GM21390 (cell line): ENCODE measurements around the gene SSNA1.

Source experiments
- ATAC-seq: cut with Tn5 transposase; IDR thresholded peaks from one replicate; pipeline ENCODE4 v1.9.1; 2021; ENCODE audit not compliant: unreplicated experiment

Gene SSNA1

DNA sequence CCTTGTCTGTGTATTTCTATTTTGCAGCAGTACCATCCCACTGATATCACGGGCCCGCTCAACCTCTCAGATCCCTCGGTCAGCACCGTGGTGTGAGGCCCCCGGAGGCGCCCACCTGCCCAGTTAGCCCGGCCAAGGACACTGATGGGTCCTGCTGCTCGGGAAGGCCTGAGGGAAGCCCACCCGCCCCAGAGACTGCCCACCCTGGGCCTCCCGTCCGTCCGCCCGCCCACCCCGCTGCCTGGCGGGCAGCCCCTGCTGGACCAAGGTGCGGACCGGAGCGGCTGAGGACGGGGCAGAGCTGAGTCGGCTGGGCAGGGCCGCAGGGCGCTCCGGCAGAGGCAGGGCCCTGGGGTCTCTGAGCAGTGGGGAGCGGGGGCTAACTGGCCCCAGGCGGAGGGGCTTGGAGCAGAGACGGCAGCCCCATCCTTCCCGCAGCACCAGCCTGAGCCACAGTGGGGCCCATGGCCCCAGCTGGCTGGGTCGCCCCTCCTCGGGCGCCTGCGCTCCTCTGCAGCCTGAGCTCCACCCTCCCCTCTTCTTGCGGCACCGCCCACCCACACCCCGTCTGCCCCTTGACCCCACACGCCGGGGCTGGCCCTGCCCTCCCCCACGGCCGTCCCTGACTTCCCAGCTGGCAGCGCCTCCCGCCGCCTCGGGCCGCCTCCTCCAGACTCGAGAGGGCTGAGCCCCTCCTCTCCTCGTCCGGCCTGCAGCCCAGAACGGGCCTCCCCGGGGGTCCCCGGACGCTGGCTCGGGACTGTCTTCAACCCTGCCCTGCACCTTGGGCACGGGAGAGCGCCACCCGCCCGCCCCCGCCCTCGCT, 20.5 kb upstream of the SSNA1 start:
- ATAC-seq: no peak

DNA sequence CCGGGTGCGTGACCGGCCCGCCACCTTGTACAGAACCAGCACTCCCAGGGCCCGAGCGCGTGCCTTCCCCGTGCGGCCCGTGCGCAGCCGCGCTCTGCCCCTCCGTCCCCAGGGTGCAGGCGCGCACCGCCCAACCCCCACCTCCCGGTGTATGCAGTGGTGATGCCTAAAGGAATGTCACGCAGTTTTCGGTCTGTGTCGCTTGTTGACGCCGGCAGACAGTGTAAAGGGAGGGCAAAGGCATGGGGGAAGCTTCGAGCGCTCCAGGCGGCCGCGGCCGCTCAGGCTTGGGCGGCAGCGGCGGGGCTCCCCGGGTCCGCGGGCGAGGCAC, 19.9 kb upstream of the SSNA1 start:
- ATAC-seq: no peak

DNA sequence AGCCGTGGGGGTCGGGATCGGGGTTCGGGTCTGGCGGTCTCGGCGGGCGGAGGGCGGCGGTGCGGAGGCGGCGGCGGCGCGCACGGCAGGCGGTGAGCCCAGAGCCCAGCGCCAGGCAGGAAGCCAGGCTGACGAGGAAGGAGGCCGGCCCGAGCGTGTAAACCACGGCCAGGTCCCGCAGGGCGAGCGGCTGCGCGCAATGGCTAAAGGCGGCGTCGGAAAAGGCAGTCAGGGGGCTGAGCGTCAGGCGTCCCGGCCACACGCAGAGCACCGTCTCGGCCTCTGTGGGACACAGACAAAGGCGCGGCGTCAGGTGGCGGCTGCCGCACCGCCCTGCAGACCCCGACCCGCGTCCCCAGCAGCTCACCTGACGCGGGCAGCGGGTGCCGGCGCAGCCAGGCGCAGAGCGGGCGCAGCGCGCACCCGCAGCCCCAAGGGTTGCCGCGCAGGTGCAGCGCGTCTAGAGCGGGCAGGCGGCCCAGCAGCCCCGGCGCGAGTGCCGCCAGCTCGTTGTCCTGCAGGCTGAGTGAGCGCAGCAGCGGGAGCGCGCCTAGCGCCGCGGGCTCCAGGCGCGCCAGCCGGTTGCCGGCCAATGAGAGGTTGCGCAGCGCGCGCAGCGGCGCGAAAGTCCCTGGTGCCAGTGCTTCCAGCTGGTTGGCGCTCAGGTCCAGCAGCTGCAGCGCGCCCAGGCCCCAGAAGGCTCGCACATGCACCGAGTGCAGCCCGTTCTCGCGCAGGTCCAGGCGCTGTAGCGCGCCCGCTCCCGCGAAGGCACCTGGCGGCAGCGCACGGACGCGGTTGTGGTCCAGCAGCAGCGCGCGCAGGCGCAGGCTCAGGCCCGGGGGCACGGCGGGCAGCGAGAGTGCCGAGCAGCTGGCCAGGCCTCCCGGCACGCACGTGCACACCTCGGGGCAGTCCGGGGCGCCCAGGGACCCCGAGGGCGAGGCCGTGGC, 19.3 kb upstream of the SSNA1 start:
- no peak for ATAC-seq

DNA sequence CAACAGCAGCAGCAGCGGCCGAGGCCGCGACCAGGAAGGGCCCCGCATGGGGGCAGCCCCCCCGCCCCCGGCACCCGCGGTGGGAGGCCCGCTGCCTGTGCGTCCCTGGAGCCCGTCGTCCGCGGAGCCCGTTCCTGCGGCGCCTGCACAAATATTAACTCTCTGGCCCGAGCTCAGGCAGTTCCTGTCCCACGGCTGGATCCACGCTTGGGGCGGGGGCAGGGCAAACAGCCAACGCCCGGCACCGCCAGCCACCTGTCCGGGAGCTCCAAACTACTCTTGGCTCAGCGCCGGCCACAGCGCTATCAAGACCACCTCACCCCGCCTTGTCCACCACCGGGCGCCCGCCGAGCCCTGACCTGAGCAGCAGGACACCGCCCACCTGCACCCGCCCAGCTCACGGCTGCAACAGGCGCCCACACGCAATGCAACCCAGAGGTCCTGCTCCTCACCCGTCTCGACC, 18.5 kb upstream of the SSNA1 start, which contains the start of gene LRRC26:
LRRC26 (minus strand) TSS at position 156 of the 463 bp plus-strand sequence; CDS start at position 48, 108 bp downstream.
- no peak for ATAC-seq

DNA sequence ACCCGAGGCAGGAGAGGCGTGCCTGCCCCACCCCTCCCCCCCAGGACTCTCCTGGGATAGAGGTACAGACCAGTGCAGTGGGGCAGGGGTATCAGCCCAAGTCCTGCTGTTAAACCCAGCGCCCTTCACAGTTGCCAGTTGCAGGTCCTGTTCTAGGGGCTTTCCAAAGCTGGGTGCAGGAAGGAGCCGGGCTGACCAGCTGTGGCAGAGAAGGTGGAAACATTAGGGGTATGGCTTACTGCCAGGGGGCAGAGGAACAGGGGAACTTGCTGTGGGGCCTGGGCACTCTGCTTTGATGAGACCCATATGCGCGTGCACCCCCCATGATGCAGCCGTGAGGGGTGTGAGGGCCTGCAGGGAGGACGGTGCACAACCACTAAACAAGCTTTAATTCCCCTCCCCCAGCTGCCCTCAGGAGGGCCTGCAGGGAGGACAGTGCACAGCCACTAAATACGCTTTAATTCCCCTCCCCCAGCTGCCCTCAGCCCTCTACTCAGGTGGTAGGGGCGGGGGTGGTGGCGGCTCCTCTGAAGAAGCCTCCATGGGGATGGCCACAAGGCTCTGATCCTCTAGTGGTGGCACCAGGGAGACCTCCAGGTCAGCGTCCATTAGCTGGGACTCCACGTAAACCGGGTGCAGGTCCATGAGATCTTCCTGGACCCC, 17.9 kb upstream of the SSNA1 start:
- no peak for ATAC-seq

DNA sequence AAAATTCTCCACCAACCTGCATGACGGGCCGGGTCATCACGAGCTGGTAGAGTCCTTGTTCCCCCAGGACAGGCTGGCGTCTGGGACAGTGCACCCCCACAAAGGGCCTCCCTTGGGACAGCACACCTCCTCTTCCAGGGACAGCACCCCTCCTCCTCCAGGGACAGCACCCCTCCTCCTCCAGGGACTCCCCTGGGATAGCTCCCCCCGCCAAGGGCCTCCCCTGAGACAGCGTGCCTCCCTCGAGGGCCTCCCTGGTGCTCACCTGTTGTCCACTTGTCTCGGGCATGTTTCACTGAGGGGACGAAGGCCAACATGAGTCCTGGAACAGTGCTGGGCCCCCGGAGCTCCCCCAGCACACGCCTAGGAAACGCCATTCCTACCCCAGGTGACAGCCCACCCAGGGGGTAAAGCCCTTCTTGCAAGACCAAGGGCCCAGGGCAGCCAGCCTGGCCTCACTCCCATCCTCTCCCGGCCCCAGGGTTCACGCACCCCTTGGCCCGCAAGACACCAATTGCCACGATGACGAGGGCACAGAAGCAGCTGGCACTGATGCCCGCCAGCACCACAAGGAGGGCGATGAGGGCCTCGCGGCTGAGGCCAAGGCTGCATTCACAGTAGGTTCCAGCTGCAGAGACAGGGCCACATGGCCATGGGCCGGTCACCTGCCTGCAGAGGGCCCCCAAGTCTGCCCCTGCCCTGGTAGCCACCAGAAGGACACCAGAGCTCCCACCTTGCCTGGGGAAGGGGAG, 17.2 kb upstream of the SSNA1 start:
- ATAC-seq: no peak

DNA sequence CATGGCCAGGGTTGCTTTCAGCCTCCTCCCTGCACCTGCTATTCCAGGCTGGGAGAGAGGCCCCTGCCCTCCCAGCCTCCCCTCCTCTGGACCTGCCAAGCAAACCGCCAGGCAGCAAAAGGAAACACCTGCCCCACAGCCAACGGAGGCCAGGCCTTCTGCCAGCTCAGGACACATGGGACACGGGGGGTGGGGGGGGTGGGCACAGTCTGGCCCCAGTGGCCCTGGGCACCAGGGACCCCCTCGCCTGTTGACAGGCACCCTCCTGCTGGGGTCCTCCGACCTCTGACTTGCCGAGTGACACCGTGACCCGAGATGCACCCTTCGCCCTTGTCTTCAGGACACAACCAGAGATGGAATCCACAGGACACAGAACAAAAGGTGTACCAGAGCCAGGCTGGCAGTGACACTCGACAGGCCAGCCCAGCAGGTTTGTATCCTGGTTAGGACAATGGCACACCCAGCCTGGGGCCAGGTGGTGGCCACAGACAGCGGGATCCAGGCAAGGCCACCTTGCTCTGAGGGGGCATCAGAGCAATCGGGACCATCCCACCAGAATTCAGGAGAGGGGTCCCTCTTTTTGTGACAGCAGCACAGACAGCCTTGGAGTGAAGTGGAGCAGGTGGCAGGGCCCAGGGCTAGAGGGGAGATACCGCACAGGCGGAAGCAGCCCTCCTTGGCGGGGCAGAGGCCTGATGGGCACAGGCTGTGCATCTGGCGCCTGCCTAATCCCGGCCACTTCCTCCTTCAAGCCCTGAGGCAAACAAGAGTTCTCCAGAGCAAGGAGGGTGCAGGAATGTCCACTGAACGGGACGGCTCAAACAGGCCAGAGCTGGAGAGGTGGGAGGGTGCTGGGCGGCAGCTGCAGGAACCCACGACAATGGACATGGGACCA, 15.3 kb upstream of the SSNA1 start:
- ATAC-seq: no peak

DNA sequence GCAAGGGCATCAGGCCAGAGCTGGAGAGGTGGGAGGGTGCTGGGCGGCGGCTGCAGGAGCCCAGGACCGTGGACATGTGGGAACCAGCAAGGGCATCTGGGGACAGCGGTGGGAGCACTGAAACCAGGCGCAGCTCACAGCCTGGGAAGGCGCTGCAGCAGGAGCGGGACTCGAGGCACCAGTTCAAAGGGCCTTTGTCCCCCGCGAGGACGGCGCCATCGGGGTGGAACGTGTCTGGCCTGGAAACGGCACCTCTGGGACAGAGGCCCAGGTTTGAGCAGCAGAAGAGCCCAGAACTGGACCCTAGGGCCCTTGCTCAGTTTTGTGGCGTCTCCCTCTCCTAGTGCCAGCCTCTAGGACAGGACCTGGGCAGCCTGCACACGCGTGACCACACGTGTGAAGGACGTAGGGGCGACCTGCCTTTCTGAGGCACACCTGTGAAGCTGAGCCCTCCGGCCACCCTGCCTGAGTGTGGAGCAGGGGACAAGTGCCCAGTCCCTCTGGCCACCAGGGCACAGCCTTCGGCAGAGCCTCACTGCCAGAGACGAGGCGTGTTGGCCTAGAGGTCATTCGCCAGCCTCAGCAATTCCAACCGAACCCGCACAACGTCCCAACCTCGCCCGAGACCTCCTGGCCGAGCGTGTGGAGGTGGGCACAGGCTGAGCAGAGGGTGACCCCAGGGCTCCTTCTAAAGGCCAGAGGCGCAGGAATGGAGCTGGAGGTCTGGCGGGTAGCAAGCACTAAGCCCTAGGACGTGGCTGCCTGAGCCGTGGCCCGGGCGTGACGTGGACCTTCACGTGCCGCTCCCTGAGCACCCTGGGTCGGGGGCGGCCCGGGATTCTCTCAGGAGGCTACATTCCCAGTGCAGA, 14.4 kb upstream of the SSNA1 start:
- no peak for ATAC-seq

DNA sequence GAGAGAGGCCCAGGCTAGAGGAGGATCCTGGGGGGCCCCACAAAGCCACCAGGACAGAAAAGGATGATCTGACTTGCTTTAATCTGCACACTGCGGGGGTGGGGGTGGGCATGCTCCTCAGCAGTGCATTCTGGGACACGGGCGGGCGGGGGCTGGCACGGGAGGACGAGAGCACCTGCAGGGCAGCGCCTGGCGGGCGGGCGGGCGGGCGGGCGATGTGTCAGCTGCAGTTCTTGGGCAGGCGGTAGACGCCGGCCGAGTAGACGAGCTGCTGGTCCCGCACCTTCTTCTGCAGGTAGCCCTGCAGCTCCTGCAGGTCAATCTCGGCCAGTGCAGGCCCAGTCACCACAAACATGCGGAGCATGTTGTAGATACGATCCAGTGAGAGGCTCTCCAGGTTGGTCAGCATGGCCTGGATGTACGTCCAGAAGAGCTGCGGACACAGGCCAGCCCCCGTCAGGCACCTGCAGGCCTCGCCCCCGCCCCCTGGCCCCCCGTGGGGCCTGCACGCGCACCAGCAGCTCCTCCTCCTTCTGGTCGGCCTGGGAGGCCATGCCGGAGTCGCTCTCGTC, 13.7 kb upstream of the SSNA1 start:
- ATAC-seq: no peak

DNA sequence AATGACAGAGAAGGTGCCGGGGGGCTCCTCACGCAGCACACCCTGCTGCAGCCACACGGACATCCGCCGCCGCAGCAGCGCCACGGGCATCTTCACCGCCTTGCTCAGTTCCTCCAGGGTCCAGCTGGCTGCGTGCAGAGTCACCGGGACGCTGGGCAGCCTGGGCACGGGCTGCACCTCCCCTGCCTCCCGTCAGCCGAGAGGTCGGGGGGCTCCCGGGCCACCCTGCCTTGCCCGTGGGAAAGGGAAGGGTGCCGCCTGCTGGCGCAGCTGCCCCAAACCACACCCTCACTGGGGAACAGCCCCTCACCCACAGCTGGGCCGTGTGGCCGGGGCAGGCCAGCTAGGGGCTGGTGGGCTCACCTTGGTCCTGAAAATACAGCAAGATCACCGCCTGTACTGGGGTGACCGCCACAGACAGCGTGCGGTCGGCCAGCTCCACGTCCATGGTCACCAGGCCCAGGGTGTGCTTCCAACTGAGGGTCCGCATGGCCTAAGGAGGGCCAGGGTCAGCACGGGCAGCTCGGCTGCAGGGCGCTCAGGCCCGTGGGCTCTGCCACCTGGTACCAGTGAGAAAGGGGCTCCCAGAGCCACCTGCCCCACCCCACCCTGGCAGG, 13.0 kb upstream of the SSNA1 start:
- no peak for ATAC-seq

DNA sequence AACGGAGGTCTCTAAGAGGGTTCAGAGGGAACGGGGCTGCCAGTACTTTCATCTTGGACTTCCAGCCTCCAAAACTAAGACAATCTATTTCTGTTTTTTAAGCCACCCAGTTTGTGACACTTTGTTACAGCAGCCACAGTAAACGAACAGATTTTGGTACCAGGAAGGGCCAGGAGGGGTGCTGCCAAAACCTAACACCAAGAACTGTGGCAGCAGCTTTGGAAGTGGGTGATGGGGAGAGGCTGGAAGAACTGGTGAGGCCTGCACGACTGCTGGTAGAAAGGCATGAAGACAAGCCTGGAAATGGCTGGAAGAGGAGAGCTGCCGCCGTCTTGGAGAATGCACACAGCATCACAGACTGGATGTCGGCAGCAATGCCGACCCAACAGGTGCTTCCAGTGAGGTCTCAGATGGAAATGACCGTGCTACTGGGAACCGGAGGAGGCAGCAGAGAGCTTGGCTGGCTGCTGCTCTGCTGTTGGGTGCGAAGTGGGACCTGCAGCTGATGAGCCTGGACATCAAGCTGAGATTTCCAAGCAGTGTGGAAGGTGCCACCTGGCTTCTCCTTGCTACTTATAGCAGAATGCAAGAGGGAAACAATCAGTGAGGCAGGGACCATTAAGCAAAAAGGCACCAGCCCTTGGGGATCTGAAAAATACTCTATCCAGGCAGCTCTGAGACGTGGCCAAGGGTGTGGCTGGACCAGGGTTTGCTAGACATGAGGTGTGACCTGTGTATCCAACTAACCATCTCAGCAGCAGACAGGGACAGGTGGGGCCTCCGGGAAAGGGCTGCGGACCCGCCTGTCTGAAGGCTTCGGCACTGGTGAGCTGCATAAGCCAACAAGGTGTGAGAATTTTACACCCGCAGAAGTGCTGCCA, 11.9 kb upstream of the SSNA1 start:
- ATAC-seq: no peak

DNA sequence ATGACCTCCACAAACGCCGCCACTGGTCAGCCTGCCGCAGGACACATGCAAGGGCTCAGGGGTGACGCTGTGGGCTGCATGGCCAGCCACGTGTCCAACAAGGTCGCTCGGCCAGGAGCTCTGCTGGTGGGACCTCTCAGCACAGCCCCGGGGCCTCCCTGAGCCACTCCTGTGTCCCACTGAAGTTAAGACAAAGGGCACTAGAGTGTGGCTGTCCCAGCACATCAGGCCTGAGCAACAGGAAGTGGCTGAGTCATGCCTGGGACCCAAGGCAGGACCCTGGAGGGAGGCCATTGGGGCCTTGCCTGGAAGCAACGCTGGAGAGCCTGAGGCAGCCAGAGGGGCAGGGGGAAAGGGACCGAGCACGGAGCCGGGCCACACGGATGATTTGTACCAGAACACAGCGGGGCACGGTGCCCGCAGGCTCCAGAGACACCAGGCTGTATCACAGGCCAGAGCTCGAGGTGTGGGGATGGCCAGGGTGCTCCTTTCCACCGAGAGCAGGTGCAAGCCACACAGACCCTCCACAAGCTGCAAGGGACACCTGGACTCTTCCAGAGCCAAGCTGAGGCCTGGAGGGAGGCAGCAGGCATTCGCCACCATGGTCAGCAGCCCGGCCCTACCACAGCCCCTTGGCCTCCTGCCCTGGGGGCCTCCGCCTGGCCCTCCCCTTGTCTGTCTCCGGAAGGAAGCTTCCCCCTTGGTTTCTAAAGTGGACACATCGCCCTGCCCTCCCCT, 10.1 kb upstream of the SSNA1 start:
- ATAC-seq: no peak

DNA sequence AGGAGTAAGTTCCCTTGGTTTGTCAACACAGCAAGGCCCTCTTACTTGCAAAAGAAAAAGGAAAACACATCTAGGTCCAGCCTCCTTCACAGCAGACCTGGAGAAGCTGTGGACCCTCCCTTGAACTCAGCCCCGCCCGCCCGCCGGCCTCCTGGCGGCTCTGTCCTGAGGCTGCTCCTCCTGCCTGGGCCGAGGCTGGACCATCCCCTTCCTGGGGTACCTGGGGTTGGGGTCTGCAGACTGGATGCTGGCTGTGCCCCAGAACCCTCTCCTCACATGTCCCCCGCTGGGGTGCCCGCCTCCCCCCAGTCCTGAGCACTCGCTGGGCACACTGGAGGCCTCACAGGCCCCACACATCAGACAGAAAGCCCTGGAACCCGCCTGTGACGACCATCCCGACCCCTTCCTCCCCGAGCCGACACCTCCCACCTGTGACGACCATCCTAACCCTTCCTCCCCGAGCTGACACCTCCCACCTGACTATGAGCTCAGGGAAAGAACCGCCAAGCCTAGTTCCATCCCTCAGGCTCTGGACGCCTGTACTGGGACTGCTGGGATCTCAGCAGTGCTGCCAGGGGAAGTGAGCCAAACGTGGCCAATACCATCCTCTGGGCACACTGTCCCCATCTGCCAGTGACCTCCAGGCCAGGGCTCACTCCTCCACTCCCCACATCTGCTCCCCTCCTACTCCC, 9.4 kb upstream of the SSNA1 start:
- ATAC-seq: no peak

DNA sequence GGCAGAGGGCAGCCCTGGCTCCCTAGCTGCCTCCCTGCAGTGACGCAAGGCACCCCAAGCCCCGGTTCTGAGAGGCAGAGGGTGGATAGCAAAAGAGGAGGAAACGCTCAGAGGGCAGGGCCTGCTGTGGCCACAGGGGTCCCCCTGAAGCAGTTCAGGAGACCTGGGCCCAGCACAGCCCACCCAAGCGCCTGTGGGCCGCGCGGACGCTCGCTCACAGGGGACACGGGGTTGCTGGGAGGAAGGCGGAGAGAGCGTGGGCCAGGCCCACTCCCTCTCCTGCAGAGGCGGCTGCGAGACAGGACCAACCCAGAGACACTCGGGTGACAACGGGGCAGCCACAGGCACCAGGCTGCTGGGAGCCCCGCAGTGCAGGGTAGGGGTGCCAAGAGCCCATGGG, 8.7 kb upstream of the SSNA1 start:
- ATAC-seq: no peak

DNA sequence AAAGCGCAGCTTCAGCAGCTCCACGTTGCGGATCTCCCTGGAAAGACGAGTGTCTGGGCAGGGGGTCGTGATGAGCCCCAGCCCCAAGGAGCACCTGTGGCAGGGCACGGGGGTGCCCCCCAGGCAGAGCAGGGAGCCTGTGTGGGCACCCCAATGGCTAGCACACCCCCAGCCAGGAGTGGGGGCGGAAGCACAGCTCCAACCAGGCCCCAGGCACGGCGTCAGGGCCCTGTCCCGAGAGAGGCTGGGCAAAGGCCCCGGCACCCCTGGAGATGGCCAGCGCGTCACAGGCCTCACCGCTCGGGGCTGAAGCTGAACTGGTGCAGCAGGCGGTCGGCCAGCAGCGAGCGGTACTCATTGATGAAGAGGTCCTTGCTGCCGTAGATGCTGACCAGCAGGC, 8.0 kb upstream of the SSNA1 start:
- no peak for ATAC-seq

DNA sequence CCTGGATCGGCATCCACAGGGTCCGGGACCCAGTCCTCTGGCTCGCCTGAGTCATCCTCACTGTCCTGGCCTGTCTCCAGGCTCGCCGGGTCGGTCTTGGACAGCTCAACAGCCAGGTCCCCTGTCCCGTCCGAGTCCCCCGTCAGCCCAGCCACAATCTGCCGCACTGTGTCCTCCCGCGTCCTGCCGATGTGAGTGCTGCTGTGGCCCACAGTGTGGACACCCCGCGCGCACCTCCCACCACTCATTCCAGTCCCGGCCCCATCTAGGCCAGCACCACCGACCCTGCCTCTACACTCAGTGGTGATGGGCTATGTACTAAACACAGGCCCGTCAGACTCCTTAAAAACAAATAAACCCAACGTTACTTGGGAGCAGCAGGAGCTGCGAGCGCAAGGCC, 6.8 kb upstream of the SSNA1 start:
- no peak for ATAC-seq
